ENCODE results near the gene NFYA.

The NFYA gene

GRCh38 chr6:41037107-41037900, 35.5 kb upstream of the NFYA start:
- no peaks in the 10 kb centered on the region for H3K36me3 ChIP-seq (ENCODE audit: insufficient read depth, low read length)
- 91% methylated on average over 13 of the region's 13 CpGs for WGBS
- no peak overlapping the region for H3K27ac ChIP-seq (ENCODE audit: low read depth, low read length)
- no peaks in the 10 kb centered on the region for H3K27me3 ChIP-seq (ENCODE audit: insufficient read depth, low read length)
- H3K4me1 ChIP-seq (ENCODE audit: insufficient read depth, low read length) = peaks cover 4% of the 10 kb centered on the region; the same call in 1 of the 2 replicates
- no peak overlapping the region for H3K9ac ChIP-seq (ENCODE audit: low read depth, low read length)
- no peaks in the 10 kb centered on the region for H3K9me3 ChIP-seq (ENCODE audit: insufficient read depth, low read depth, low read length)
- no peak overlapping the region for H3K4me3 ChIP-seq (ENCODE audit: low read length)

DNA sequence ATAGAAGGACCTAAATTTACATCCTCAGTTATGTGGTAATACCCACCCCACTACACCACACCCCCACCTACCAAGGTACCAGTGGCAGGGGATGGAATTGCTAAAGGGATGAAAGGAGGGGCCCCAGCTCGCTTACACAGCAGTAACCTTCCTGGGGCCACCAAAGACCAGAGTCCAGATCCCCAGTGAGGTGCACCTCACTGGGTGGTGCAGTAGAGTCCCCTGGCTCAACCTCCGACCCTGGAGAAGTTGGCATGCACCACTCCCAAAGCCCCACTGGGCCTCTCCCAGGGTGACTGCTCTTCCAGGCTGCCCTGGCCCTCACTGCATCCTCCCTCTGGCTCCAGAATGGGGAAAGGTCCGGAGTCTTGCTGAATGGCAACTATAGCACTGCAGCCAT, 34.6 kb upstream of the NFYA start:
- Histone ChIP-seq H3K4me1 (ENCODE audit: insufficient read depth, low read length) (peaks cover 4% of the 10 kb centered on the region; the same call in 1 of the 2 replicates), H3K4me3 (ENCODE audit: low read length) (no peak overlapping the region), H3K27me3 (ENCODE audit: insufficient read depth, low read length) (no peaks in the 10 kb centered on the region), H3K36me3 (ENCODE audit: insufficient read depth, low read length) (no peaks in the 10 kb centered on the region), H3K9me3 (ENCODE audit: insufficient read depth, low read depth, low read length) (no peaks in the 10 kb centered on the region), H3K27ac (ENCODE audit: low read depth, low read length) (no peak overlapping the region), H3K9ac (ENCODE audit: low read depth, low read length) (no peak overlapping the region)
- 88% methylated on average over 3 of the region's 3 CpGs for WGBS

- Histone ChIP-seq H3K27me3 (ENCODE audit: insufficient read depth, low read length) (no peaks in the 10 kb centered on the region), H3K27ac (ENCODE audit: low read depth, low read length) (no peak within 1 kb of the TSS), H3K9me3 (ENCODE audit: insufficient read depth, low read depth, low read length) (no peaks in the 10 kb centered on the region), H3K4me3 (ENCODE audit: low read length) (no peak within 1 kb of the TSS), H3K36me3 (ENCODE audit: insufficient read depth, low read length) (no peaks in the 10 kb centered on the region), H3K4me1 (ENCODE audit: insufficient read depth, low read length) (peaks cover 4% of the 10 kb centered on the region; the same call in 1 of the 2 replicates), H3K9ac (ENCODE audit: low read depth, low read length) (no peak within 1 kb of the TSS)
- WGBS = 76% methylated on average over 10 of the region's 10 CpGs
Measured at GRCh38 chr6:41039060-41039998, 33.4 kb upstream of the NFYA start, which contains the start of gene UNC5CL. TSS of gene UNC5CL (minus strand) at chr6:41039221. CDS start at chr6:41035074, 4,147 bp downstream.

- Histone ChIP-seq H3K9me3 (ENCODE audit: insufficient read depth, low read depth, low read length) (no peaks in the 10 kb centered on the region), H3K4me3 (ENCODE audit: low read length) (no peak overlapping the region), H3K27me3 (ENCODE audit: insufficient read depth, low read length) (no peaks in the 10 kb centered on the region), H3K27ac (ENCODE audit: low read depth, low read length) (no peak overlapping the region), H3K4me1 (ENCODE audit: insufficient read depth, low read length) (peaks cover 4% of the 10 kb centered on the region; the same call in 1 of the 2 replicates), H3K9ac (ENCODE audit: low read depth, low read length) (no peak overlapping the region), H3K36me3 (ENCODE audit: insufficient read depth, low read length) (no peaks in the 10 kb centered on the region)
- 83% methylated on average over 6 of the region's 6 CpGs for WGBS
Measured at GRCh38 chr6:41040101-41040939, 32.5 kb upstream of the NFYA start.

GRCh38 chr6:41040940-41041536, 31.7 kb upstream of the NFYA start:
- no peaks in the 10 kb centered on the region for H3K27me3 ChIP-seq (ENCODE audit: insufficient read depth, low read length)
- no peak overlapping the region for H3K9ac ChIP-seq (ENCODE audit: low read depth, low read length)
- H3K9me3 ChIP-seq (ENCODE audit: insufficient read depth, low read depth, low read length) = no peaks in the 10 kb centered on the region
- WGBS = 60% methylated on average over 1 of the region's 1 CpG
- H3K27ac ChIP-seq (ENCODE audit: low read depth, low read length) = no peak overlapping the region
- H3K4me1 ChIP-seq (ENCODE audit: insufficient read depth, low read length) = peaks cover 4% of the 10 kb centered on the region; the same call in 1 of the 2 replicates
- no peaks in the 10 kb centered on the region for H3K36me3 ChIP-seq (ENCODE audit: insufficient read depth, low read length)
- no peak overlapping the region for H3K4me3 ChIP-seq (ENCODE audit: low read length)

GRCh38 chr6:41042226-41043055, 30.3 kb upstream of the NFYA start, which contains the start of gene TSPO2:
TSS of gene TSPO2 (plus strand) at chr6:41042467. CDS start at chr6:41042986, 519 bp downstream.
- Histone ChIP-seq H3K4me1 (ENCODE audit: insufficient read depth, low read length) (peaks cover 4% of the 10 kb centered on the region; the same call in 1 of the 2 replicates), H3K36me3 (ENCODE audit: insufficient read depth, low read length) (no peaks in the 10 kb centered on the region), H3K4me3 (ENCODE audit: low read length) (no peak within 1 kb of the TSS), H3K27ac (ENCODE audit: low read depth, low read length) (no peak within 1 kb of the TSS), H3K27me3 (ENCODE audit: insufficient read depth, low read length) (no peaks in the 10 kb centered on the region), H3K9ac (ENCODE audit: low read depth, low read length) (no peak within 1 kb of the TSS), H3K9me3 (ENCODE audit: insufficient read depth, low read depth, low read length) (no peaks in the 10 kb centered on the region)
- 93% methylated on average over 10 of the region's 10 CpGs for WGBS

DNA sequence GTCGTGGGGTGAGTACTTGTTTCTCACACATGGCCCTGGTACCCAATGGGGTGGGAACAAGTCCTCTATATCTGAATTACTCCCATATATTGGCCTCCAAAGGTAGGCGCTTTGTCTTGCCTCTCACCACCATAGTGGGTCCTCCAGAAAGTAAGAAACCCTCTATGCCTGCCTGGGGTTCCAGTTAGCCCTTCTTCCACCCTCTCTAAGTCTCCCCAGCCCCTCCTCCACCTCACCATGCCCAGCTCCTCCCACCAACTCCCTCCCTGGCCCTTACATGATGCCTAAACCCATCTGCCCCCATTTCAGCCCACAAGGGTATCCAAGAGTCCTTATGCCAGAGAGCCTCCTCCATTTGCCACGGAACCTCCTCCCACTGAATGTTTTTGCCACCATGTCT, 29.6 kb upstream of the NFYA start:
- H3K27ac ChIP-seq (ENCODE audit: low read depth, low read length) = no peak overlapping the region
- 92% methylated on average over 3 of the region's 3 CpGs for WGBS
- H3K9me3 ChIP-seq (ENCODE audit: insufficient read depth, low read depth, low read length) = no peaks in the 10 kb centered on the region
- no peak overlapping the region for H3K9ac ChIP-seq (ENCODE audit: low read depth, low read length)
- no peaks in the 10 kb centered on the region for H3K27me3 ChIP-seq (ENCODE audit: insufficient read depth, low read length)
- H3K4me3 ChIP-seq (ENCODE audit: low read length) = no peak overlapping the region
- peaks cover 4% of the 10 kb centered on the region; the same call in 1 of the 2 replicates for H3K4me1 ChIP-seq (ENCODE audit: insufficient read depth, low read length)
- no peaks in the 10 kb centered on the region for H3K36me3 ChIP-seq (ENCODE audit: insufficient read depth, low read length)

- Histone ChIP-seq H3K4me1 (ENCODE audit: insufficient read depth, low read length) (no peaks in the 10 kb centered on the region), H3K9me3 (ENCODE audit: insufficient read depth, low read depth, low read length) (no peaks in the 10 kb centered on the region), H3K27ac (ENCODE audit: low read depth, low read length) (no peak overlapping the region), H3K4me3 (ENCODE audit: low read length) (no peak overlapping the region), H3K27me3 (ENCODE audit: insufficient read depth, low read length) (no peaks in the 10 kb centered on the region), H3K36me3 (ENCODE audit: insufficient read depth, low read length) (no peaks in the 10 kb centered on the region), H3K9ac (ENCODE audit: low read depth, low read length) (no peak overlapping the region)
- WGBS = 90% methylated on average over 3 of the region's 5 CpGs
Measured at GRCh38 chr6:41045664-41046063, 27.1 kb upstream of the NFYA start.

DNA sequence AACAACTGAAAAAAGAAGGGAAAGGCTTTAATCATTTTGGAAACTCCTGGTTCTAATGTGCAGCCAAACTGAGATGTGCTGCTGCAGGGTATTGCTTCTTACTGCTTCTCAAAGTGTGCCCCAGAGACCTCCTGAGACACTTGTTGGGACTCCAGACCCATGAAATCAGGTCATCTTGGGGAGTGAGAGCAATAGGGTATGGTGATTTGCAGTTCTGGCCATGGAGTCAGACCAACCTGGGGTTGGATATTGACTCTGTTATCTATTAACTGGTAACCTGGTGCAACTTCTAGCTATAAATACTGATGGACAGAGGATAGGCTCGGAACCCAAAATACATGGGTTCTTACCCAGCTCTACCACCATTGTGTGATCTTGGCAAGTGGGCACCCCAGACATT, 26.7 kb upstream of the NFYA start:
- Histone ChIP-seq H3K9ac (ENCODE audit: low read depth, low read length) (no peak overlapping the region), H3K36me3 (ENCODE audit: insufficient read depth, low read length) (no peaks in the 10 kb centered on the region), H3K27me3 (ENCODE audit: insufficient read depth, low read length) (no peaks in the 10 kb centered on the region), H3K4me3 (ENCODE audit: low read length) (no peak overlapping the region), H3K9me3 (ENCODE audit: insufficient read depth, low read depth, low read length) (no peaks in the 10 kb centered on the region), H3K27ac (ENCODE audit: low read depth, low read length) (no peak overlapping the region), H3K4me1 (ENCODE audit: insufficient read depth, low read length) (no peaks in the 10 kb centered on the region)
- 94% methylated on average over 1 of the region's 1 CpG for WGBS

- H3K36me3 ChIP-seq (ENCODE audit: insufficient read depth, low read length) = no peaks in the 10 kb centered on the region
- H3K27me3 ChIP-seq (ENCODE audit: insufficient read depth, low read length) = no peaks in the 10 kb centered on the region
- H3K27ac ChIP-seq (ENCODE audit: low read depth, low read length) = no peak overlapping the region
- H3K4me1 ChIP-seq (ENCODE audit: insufficient read depth, low read length) = no peaks in the 10 kb centered on the region
- H3K4me3 ChIP-seq (ENCODE audit: low read length) = no peak overlapping the region
- 88% methylated on average over 2 of the region's 2 CpGs for WGBS
- no peak overlapping the region for H3K9ac ChIP-seq (ENCODE audit: low read depth, low read length)
- no peaks in the 10 kb centered on the region for H3K9me3 ChIP-seq (ENCODE audit: insufficient read depth, low read depth, low read length)
Measured at GRCh38 chr6:41047306-41047705, 25.5 kb upstream of the NFYA start.

All from HUES64 (cell line).